ENCODE measurements around the gene DNAH8.

The DNAH8 gene, protein sequence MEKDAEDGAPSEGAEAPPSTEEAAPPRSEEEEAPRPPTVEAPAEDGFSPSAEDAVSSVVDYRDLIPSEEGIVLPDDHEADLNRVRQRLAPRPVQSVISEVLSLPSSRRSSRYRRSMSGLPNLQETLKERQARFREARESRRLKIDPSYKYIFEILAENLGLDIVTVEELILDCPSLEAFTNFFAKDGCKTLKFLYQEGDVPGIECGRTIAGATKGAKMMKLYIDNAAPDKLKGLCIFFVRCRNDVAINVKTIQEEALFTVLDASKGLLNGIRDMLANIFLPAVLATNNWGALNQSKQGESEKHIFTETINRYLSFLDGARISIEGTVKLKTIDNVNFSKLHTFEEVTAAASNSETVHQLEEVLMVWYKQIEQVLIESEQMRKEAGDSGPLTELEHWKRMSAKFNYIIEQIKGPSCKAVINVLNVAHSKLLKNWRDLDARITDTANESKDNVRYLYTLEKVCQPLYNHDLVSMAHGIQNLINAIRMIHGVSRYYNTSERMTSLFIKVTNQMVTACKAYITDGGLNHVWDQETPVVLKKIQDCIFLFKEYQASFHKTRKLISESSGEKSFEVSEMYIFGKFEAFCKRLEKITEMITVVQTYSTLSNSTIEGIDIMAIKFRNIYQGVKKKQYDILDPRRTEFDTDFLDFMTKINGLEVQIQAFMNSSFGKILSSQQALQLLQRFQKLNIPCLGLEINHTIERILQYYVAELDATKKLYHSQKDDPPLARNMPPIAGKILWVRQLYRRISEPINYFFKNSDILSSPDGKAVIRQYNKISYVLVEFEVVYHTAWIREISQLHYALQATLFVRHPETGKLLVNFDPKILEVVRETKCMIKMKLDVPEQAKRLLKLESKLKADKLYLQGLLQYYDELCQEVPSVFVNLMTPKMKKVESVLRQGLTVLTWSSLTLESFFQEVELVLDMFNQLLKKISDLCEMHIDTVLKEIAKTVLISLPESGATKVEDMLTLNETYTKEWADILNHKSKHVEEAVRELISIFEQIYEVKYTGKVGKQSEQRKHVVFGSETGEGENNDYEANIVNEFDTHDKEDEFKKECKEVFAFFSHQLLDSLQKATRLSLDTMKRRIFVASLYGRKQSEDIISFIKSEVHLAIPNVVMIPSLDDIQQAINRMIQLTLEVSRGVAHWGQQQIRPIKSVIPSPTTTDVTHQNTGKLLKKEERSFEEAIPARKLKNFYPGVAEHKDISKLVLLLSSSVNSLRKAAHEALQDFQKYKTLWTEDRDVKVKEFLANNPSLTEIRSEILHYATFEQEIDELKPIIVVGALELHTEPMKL (N-terminal part only)

DNA sequence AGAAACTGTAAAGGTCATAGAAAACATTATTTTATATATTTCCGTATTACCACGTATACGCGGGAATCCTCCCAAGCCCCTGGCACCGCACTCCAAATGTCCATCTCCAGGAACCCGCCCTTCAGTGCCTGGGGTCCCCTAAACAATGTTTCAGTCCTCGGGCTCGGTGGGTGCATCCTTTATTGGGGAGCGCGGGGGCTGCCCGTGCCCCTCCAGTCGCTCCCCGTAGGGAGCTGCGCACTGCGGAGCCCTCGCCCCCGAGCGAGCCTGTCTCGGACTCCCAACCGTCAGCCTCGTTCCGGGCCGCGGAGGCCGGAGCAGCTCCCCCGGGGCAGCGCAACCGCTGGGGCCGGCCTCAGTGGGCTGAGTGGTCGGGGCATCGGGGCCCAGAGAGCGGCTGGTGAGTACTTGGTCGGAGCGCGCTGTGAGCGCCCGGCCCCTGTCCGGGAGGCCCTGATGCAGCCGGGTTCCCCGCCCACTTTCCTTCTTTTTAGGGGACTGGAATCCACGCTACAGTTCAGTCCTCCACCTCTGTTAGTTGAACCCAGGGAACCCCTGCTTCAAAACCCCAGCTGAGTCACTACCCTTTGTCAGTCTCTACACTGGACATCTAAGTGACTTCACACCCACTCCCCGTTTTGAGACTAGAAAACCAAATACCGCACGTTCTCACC is at the start of gene DNAH8:
TSS of gene DNAH8 (plus strand) at position 296 of the 674 bp plus-strand sequence. CDS start 7,499 bp downstream, outside the sequence.
- DNase-seq (ENCODE audit: low spot score): no peak

DNA sequence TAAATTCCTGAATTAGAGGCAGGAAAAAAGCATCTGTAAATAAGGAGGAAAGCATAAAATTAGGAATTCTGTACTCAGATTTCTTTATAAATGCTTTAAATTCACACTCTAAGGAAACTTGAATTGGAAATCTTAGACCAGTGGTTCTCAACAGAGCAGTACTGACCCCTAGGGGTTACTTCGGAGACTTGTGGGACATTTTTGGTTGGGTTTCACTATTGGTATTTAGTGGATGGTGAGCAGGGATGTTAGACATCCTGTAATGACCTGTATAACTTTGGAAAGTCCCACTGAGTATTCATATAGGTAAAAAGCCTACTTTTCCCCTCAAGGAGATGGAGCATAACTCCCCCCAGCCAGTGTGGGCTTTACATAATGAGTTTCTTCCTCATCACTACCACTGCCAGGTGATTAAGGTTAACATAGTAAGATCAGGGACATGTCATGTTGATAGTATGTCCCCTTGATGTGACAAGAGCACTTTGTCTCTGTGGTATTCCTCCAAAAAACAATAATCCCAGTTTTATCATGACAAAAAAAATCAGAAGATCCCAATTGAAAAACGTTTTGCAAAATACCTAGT is 43.1 kb upstream of the DNAH8 start:
- peak; percentile 64 for DNase-seq (ENCODE audit: low spot score)

DNA sequence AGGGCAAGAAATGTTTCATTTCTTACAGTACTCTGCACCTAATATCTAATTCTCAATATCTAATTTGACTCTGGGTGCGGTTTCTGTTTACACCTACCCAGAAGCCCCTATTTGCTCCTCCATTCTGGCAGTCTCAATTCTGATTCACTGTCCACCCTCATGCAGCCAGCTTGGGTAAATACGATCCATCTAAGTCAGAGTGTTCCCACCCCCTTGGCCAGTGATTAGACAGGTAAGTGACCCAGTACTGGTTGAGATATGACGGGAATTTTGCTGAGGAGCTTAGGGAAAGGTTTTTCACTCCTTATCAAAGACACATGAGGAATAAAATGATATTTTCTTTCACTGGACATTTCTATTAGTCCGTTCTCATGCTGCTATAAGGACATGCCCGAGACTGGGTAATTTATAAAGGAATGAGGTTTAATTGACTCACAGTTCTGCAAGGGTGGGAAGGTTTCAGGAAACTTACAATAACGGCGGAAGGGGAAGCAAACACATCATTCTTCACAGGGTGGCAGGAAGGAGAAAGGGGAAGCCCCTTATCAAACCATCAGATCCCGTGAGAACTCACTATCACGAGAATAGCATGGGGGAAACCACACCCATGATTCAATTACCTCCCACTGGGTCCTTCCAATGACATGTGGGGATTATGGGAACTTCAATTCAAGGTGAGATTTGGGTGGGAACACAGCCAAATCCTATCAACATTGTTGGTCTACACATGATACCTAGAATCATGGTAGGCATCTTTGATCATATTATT is 41.5 kb upstream of the DNAH8 start:
- DNase-seq (ENCODE audit: low spot score): no peak

DNA sequence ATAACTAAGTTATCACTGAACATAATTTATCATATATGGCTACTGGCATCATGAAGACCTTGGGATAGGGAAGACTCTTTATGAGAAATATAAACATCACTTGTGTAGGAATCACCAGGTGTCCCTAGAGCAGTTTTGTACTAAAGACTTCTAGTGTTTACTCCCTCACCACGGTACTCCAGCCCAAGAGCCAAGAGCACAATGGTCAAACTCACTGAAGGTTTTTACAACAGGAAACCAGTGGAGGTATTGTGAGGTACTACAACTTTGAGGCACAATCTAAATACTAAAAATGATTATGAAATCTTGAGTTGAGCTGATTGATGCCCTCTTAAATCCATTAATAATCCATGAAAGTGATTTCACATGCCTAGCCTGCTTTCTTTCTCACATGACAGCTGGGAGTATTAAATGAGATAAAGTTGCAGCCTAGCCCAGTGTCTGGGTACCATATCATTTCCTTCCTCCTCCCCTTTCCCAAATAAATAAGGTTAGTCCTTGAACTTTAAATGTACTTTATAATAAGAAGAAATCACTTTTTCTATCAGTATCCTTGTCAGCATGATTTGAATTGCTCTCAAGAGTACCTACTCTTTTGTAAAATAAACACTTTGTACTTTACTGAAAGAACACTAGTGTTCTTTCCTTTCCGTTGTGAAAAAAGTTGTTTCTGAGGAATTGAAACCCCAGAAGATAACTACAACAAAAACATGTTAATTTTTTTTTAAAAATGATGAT is 38.7 kb upstream of the DNAH8 start:
- DNase-seq (ENCODE audit: low spot score): no peak

DNA sequence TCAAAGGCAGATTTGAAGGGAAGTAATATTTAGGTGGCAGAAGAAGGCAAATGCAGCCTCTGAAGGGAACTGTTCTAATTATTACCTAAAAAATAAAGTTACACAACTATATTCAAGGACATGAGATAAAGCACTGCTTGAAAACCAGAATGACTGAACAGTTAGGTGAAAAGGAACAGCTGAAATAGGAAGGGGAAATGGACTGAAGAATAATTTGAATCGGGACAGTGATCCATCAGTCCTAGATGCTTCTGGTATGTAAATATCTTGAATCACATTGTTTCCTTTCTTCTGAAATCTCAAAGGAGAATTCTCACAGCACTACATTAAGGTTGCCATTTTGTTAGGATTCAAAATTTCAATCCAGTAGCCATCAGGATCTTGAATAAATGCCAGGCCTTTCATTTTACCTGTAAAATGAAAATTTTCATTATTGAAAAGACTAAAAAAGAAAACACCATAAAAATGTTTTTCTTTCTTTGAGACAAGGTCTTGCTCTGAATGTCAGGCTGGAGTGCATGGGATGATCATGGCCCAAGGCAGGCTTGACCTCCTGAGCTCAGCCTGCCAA is 38.1 kb upstream of the DNAH8 start:
- DNase-seq (ENCODE audit: low spot score): no peak

DNA sequence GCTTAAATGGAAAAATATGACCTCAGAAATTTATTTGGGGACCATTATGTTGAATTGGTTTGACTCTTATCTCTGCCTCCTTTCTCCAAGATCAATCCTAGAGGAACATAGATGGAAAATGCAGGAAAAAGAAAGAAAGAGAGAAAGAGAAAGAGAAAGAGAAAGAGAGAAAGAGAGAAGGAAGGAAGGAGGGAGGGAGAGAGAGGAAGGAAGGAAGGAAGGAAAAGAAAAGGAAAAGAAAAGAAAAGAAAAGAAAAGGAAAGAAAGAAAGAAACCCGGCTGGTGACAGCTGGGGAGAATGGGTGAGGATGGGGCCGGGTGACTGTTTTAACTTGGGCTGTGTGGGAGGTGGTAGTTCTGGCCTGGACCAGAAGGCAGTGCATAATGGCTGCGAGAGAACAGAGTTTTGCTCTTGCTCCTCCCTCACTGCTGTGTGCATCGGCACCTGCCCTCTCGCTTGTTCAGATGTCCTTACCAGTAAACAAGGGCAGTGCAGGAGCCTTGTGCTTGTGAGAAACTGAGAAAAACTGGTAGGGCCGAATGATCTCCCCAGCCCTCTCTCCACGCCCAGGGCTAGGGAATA is 36.8 kb upstream of the DNAH8 start:
- no peak for DNase-seq (ENCODE audit: low spot score)

DNA sequence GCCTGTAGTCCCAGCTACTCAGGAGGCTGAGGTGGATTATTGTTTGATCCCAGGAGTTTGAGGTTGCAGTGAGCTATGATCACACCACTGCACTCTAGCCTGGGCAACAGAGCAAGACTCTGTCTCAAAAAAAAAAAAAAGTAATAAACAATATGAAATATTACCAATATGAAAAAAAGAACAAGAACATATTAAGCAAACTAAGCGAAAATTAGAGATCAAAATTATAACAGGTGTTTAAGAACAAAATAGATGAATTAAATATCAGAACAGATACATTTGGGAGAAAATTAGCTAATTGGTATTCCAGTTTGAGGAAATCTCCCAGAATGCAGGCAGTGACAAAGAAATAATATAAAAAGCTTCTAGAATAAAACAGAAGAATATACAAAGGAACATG is 35.4 kb upstream of the DNAH8 start:
- DNase-seq (ENCODE audit: low spot score): no peak

DNA sequence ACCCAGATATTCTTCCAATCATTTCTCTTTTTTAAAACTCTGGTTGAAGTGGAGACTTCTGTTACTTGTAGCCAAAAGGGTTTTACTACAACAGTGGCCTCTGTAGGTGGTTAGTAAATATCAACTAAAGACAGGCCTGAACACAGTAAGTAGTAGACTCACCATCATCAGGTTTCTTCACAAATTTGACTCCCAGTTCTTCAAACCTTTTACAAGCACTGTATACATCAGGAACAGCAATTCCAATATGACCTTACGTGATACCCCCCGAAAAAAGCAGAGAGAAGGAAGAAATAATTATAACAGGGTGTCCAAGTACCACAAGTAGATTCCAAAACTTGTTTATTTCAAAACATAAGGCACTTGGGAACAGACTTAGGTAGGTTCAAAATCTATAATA is 33.3 kb upstream of the DNAH8 start:
- DNase-seq (ENCODE audit: low spot score): no peak

DNA sequence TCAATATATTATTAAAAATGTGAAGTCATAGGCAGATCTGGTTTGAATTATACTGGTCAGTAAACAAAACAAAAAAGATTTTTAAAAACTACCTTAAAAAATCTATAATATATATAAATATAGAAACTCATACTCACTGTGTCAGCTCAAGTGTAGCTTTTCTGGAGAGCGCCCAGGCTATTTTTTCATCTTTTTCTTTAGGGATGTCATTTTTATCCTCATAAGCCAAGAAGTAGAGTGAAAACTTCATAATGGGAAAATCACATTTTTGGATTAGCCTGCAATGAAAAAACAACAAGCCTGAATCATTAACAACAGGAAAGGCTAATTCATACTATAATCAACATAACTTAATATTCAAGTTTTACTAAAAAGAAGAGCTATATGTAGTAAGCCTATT is 30.9 kb upstream of the DNAH8 start:
- DNase-seq (ENCODE audit: low spot score): no peak

DNA sequence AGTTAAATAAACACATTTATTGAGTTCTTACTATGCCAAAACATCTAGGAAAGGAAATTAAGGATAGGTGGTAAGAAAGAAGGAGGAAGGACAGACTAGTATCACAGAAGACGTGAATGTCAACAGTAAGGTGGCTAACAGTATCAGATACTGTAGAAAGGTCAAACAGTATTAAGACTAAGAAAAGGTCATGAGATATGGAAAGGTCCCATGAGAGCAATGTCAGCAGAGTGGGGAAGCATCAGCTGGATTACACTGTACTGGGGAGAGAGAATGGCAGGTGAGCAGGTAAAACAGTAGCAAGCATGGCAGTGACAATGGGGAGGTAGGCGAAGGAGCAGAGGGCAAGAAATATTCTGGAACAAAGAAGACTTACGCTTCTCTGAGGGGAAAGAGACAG is 30.2 kb upstream of the DNAH8 start:
- DNase-seq (ENCODE audit: low spot score): no peak

DNA sequence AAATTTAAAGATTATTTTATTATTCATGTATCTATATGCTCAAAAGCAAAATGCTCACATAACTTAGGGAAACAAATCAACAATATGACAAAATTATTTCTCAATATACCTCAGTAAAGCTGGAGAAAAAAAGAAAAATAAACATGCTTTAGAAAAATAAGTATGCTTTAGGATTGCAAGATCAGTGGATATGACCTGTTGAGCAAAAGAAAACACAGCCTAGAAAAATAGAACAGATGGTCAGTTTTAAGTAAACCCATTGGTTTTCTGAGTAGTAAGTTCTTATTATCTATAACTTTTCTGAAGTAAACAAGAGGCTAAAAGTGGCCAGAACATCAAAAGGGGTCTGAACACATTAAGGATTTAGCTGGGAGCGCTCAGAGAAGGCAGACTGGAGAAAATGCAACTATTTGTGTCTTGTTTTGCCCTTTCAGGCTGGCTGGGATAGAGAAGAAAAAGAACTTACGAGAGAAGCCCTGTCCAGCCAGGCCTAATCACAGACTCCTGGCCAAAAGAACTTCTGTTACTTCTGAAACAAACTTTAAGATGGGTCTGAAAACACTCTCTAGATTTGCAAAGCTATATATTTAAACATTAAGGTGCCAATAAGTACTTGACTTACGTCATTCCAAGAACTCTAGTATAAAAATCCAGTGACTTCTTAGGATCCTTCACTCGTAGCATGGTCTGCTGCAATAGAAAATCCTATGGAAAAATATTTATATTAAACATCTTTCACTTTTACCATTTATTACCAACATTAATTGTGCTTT is 28.7 kb upstream of the DNAH8 start:
- no peak for DNase-seq (ENCODE audit: low spot score)

DNA sequence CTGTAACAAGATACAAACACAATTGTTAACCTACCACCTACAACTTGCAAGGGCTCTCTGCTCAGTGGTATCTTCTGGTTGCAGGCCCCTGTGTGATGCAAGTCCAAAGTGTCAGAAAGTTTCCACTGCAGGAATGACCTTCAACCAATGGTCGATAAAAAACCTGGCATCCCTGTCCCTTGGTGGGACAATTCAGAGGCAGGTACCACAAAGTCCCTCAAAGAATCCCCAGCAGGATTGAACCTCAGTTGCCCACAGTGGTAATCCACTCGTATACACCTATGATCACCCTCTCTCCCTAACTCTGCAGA is 28.1 kb upstream of the DNAH8 start:
- no peak for DNase-seq (ENCODE audit: low spot score)

DNA sequence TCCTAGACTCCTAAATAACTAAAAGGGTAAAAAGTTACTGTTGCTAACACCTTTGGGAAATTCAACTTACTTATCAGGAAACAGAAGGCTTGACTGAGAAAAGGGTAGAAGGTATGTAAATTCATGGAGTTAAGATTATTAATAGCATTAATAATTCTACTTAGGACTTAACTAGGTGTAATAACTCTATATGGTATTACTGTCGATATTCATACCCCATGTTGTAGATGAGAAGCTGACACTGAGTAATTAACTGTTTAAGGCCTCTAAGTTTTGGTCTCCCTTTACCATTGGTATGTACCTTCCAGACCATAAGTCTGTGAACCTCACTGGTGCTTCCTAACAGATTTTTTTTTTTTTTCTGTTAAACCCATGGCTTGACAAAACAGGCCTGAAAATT is 27.6 kb upstream of the DNAH8 start:
- DNase-seq (ENCODE audit: low spot score): no peak

DNA sequence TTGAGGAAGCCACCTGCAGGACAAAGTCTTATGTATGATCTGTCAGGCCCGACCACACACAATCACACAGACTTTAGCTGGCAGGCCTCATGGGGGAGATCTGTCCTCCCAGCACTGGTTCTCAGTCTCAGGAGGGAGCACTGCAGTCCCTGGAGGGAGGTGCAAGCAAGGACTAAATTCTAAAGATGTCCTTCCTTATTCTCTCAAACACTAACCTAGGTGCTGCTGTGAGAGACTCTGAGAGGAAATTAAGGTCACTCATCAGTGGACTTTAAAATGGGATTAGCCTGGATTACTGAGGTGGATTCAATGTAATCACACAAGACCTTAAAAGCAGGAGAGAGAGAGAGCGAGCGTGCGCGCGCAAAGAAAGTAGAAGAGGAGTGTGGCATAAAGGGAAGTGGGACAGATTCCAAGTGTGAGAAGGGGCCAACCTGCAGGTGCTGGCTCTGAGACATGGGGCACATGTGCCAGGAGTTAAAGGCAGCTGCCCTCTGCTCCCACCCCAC is 26.5 kb upstream of the DNAH8 start:
- DNase-seq (ENCODE audit: low spot score): peak; percentile 46

DNA sequence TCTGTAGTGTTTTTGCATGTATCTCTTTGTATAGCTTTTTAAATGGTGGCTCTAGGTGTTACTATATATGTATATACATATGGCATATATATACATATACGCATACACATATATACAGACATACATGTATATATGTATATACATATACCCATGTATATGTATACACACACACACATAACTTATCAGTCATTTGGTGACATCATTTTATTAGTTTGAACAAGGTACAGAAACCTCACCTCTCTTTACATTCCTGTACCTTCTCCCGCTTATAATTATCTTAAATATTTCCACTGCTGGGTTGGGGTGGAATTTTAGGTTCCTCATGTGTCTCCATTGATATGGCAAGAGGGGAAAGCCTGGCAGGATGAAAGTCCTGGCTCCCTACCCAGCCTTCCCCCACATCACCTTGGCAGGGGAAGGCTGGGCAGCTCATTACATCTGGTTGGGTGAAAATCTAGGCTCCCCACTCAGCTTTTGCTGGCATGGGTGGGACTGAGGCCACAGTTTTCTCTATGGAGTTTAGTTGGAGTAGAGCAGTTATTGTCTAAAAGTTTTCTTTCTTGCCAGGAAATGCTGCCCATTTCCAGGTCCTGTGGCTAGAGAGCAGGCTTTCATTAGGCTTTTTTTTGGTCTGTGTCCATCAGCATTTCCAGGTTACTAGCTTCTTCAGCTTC is 19.7 kb upstream of the DNAH8 start:
- no peak for DNase-seq (ENCODE audit: low spot score)

DNA sequence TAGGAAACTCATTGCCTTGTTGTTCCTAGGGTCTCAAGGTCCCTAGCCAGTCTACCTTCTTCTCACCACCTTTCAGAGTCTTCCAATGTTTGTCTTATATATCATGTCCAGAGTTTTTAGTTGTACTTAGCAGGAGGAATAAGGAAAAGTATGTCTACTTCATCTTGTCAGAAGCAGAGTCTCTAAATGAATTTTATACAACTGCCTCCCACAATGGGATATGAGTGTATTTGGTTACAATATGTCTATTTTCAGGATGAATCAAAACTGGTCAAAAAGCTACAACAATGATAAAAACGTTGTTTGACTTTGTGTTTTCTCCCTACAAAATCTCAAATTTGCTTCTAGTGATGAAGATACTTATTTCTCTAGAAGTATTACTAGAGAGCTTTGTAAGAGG is 19.2 kb upstream of the DNAH8 start:
- DNase-seq (ENCODE audit: low spot score): no peak

DNA sequence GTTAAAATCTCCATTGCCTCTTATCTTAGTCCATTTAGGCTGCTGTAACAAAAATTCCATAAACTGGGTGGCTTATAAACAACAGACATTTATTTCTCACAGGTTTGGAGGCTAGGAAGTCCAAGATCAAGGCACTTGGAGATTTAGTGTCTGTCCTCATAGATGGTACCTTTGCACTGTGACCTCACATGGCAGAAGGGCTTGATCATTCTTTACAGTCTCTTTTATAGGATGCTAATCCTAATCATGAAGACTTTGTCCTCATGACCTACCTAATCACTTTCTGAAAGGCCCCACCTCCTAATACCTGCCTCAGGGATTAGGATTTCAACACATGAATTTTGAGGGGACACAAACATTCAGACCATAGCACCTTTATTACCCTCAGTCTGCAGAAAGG is 18.8 kb upstream of the DNAH8 start:
- DNase-seq (ENCODE audit: low spot score): no peak

DNA sequence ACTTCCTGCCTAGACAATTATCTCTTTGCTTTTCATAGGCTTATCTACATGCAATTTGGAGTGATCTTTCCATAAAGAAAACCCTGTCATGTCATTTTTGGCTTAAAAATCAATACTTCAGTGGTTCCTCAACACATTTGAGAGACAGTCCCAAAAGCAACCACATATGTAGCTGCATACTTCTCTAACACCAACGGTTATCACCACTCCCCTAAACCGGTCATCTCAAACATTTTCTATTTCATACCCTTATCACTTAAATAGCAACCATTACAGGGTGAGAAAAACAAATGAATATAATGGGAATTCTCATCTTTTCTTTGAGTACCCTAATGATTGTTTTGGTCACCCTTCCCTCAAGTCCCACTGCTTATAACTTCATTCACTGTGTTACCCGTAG is 17.3 kb upstream of the DNAH8 start:
- no peak for DNase-seq (ENCODE audit: low spot score)
